GM10248 (cell line): ENCODE results near the gene C1QL3.

ENCODE experiments used
- CTCF ChIA-PET: fragments of 300-600 bp; sonication (Branson Sonifier 250); formaldehyde crosslinking; extraction: SDS; loops from one replicate; lab custom pipeline; 2021; ENCODE audit warnings: antibody characterized with exemption; lab: Yijun Ruan, JAX
- POLR2A ChIA-PET: fragments of 350-650 bp; sonication (Branson Sonifier 250); formaldehyde crosslinking; extraction: SDS; loops from one replicate; lab custom pipeline; 2020; ENCODE audit warnings: antibody characterized with exemption; lab: Yijun Ruan, JAX
- DNase-seq: peaks from one replicate; pipeline ENCODE4 v3.0.0; 2012; ENCODE audit errors: extremely low spot score
- CTCF ChIP-seq: IDR thresholded peaks from 2 replicates; pipeline ENCODE4 v1.5.1; 2012; ENCODE audit warnings: mild to moderate bottlenecking, low read depth; ENCODE audit errors: extremely low read depth, missing control alignments, control extremely low read depth

The C1QL3 gene

GRCh38 chr10:16483241-16483917 is 38.3 kb downstream of the C1QL3 start:
- CTCF ChIA-PET: no interaction called here
- TF ChIP-seq CTCF: no peak
- no peak for DNase-seq
- POLR2A ChIA-PET: no interaction called here

- CTCF ChIA-PET: interaction anchor here (1.2 to 1.5 kb wide), 3 partner anchors 10 to 40 kb away, joined by 3 to 4 read pairs (median 3); no protein-coding TSS in a partner anchor
- POLR2A ChIA-PET: no interaction called here
- no peak for DNase-seq
- no peak for TF ChIP-seq CTCF
Observed at GRCh38 chr10:16481052-16481728, 40.5 kb downstream of the C1QL3 start.

GRCh38 chr10:16478801-16479200 is 42.9 kb downstream of the C1QL3 start:
- ChIA-PET CTCF (interaction anchor here (0.7 kb wide), 1 partner anchor 10 kb away, joined by 3 read pairs; no protein-coding TSS in a partner anchor), POLR2A (interaction anchor here (0.7 kb wide), 1 partner anchor 10 kb away, joined by 3 read pairs; no protein-coding TSS in a partner anchor)
- TF ChIP-seq CTCF: no peak
- DNase-seq: no peak

- no peak for DNase-seq
- ChIA-PET CTCF (interaction anchor here (0.9 kb wide), 2 partner anchors 12 to 26 kb away, joined by 3 read pairs; no protein-coding TSS in a partner anchor), POLR2A (no interaction called here)
- no peak for TF ChIP-seq CTCF
Observed at GRCh38 chr10:16477757-16478156, 43.9 kb downstream of the C1QL3 start.

GRCh38 chr10:16472828-16473227 is 48.9 kb downstream of the C1QL3 start:
- POLR2A ChIA-PET: no interaction called here
- no peak for DNase-seq
- no peak for TF ChIP-seq CTCF
- CTCF ChIA-PET: interaction anchor here (1.9 kb wide), 1 partner anchor 10 kb away, joined by 4 read pairs; no protein-coding TSS in a partner anchor

- no peak for TF ChIP-seq CTCF
- DNase-seq: no peak
- ChIA-PET CTCF (interaction anchor here (1.5 kb wide), 1 partner anchor 11 kb away, joined by 3 read pairs; no protein-coding TSS in a partner anchor), POLR2A (no interaction called here)
Observed at GRCh38 chr10:16470747-16471146, 50.9 kb downstream of the C1QL3 start.
